PC-9 (cell line): ENCODE results near the gene PDLIM5. TPM values are rescaled to one million over a fixed set of nuclear protein-coding genes. Genes with fewer than 3 reads are reported as not detected.

Experiments
- BruUV-seq: library from RNA; stranded (reverse); fragments of 400-500 nt; replicated peaks from 2 replicates; lab custom pipeline; 2021; lab: Mats Ljungman, UMichigan
- CTCF ChIA-PET: fragments of 300-600 bp; sonication (Branson Sonifier 250); formaldehyde crosslinking; loops from one replicate; lab custom pipeline; 2022; ENCODE audit warnings: antibody characterized with exemption; lab: Charles Lee
- POLR2A ChIA-PET: fragments of 300-600 bp; sonication (Branson Sonifier 250); formaldehyde crosslinking; loops from one replicate; lab custom pipeline; 2022; ENCODE audit warnings: antibody characterized with exemption; ENCODE audit not compliant: unreplicated experiment; lab: Charles Lee
- DNase-seq, 2 experiments: peaks; one replicate each; pipeline versions ENCODE4 v3.0.0 to v3.0.0-alpha.2; 2015 to 2022; ENCODE audit warnings: mixed read lengths in 1 of 2
- H2AFZ ChIP-seq: fragments of 200-600 bp; sonication (generic); 2 replicates; pipeline ENCODE4 v1.8.1; 2017; ENCODE audit warnings: antibody characterized with exemption
- H3F3A ChIP-seq: fragments of 200-600 bp; sonication (generic); 2 replicates; pipeline ENCODE4 v1.8.1; 2017; ENCODE audit warnings: antibody characterized with exemption, mild to moderate bottlenecking, low read depth; ENCODE audit not compliant: insufficient read depth
- H3K27ac ChIP-seq: fragments of 200-600 bp; sonication (generic); 2 replicates; pipeline ENCODE4 v1.6.1; 2016; ENCODE audit warnings: mixed run types
- H3K27me3 ChIP-seq: fragments of 200-600 bp; sonication (generic); 2 replicates; pipeline ENCODE4 v1.6.1; 2016; ENCODE audit warnings: low read depth, mixed run types; ENCODE audit not compliant: insufficient read depth
- H3K36me3 ChIP-seq: fragments of 200-600 bp; sonication (generic); 2 replicates; pipeline ENCODE4 v1.6.1; 2016; ENCODE audit warnings: low read depth, mixed run types
- H3K4me1 ChIP-seq: fragments of 200-600 bp; sonication (generic); replicated peaks from 2 replicates; pipeline ENCODE4 v1.6.1; 2016; ENCODE audit warnings: mixed run types; ENCODE audit not compliant: insufficient read depth
- H3K4me2 ChIP-seq: fragments of 200-600 bp; sonication (generic); 2 replicates; pipeline ENCODE4 v1.6.1; 2017; ENCODE audit warnings: mixed run types
- H3K4me3 ChIP-seq: fragments of 200-600 bp; sonication (generic); 2 replicates; pipeline ENCODE4 v1.6.1; 2016; ENCODE audit warnings: mixed run types
- H3K79me2 ChIP-seq: fragments of 200-600 bp; sonication (generic); 2 replicates; pipeline ENCODE4 v1.6.1; 2017; ENCODE audit warnings: low read depth, mixed run types
- H3K9me2 ChIP-seq: fragments of 200-600 bp; sonication (generic); 2 replicates; pipeline ENCODE4 v1.8.1; 2017; ENCODE audit warnings: mild to moderate bottlenecking; ENCODE audit not compliant: insufficient read depth
- H3K9me3 ChIP-seq: fragments of 200-600 bp; sonication (generic); 2 replicates; pipeline ENCODE4 v1.8.1; 2016; ENCODE audit warnings: low read depth; ENCODE audit not compliant: insufficient read depth
- H4K20me1 ChIP-seq: fragments of 200-600 bp; sonication (generic); 2 replicates; pipeline ENCODE4 v1.8.1; 2017; ENCODE audit not compliant: insufficient read depth
- EZH2 ChIP-seq: fragments of 200-600 bp; sonication (generic); IDR thresholded peaks from 2 replicates; pipeline ENCODE4 v1.8.0; 2017; ENCODE audit warnings: antibody characterized with exemption, low read depth
- intact Hi-C: fragments of 100-400 bp; cut with micrococcal nuclease; formaldehyde crosslinking; loops from one replicate; pipeline ENCODE4 v1.10.0; 2022; ENCODE audit not compliant: unreplicated experiment
- total RNA-seq: library from RNA; stranded (reverse); gene quantifications from 2 replicates; pipeline ENCODE4 v1.2.3, GENCODE V29; 2021
- TF ChIP-seq, protein P1 (sequence below): fragments of 200-600 bp; sonication (generic); conservative IDR thresholded peaks from 2 replicates; pipeline ENCODE4 v1.6.1; 2017; ENCODE audit warnings: mixed run types, antibody characterized with exemption, mild to moderate bottlenecking, moderate library complexity

The PDLIM5 gene
- total RNA-seq, 1 experiment from 2014 or later, result 130 TPM

GRCh38 chr4:94409375-94409679 is 42.4 kb upstream of the PDLIM5 start:
- TF ChIP-seq, protein P1, sequence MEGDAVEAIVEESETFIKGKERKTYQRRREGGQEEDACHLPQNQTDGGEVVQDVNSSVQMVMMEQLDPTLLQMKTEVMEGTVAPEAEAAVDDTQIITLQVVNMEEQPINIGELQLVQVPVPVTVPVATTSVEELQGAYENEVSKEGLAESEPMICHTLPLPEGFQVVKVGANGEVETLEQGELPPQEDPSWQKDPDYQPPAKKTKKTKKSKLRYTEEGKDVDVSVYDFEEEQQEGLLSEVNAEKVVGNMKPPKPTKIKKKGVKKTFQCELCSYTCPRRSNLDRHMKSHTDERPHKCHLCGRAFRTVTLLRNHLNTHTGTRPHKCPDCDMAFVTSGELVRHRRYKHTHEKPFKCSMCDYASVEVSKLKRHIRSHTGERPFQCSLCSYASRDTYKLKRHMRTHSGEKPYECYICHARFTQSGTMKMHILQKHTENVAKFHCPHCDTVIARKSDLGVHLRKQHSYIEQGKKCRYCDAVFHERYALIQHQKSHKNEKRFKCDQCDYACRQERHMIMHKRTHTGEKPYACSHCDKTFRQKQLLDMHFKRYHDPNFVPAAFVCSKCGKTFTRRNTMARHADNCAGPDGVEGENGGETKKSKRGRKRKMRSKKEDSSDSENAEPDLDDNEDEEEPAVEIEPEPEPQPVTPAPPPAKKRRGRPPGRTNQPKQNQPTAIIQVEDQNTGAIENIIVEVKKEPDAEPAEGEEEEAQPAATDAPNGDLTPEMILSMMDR, result no peak
- no peak for TF ChIP-seq EZH2
- Histone ChIP-seq H3K36me3 (no peaks in the 10 kb centered on the region), H3K4me1 (peaks cover 22% of the 10 kb centered on the region), H3K4me3 (no peak overlapping the region), H3K79me2 (no peaks in the 10 kb centered on the region), H3F3A (peaks cover 12% of the 10 kb centered on the region), H4K20me1 (no peaks in the 10 kb centered on the region), H3K27me3 (no peaks in the 10 kb centered on the region), H2AFZ (no peak overlapping the region), H3K9me3 (0 out of 2 replicates have a peak, but pooled peaks cover 2% of the 10 kb centered on the region), H3K9me2 (no peaks in the 10 kb centered on the region), H3K27ac (no peak overlapping the region), H3K4me2 (no peak overlapping the region)
- intact Hi-C loops, result no loop called here
- ChIA-PET CTCF (no interaction called here), POLR2A (no interaction called here)
- BruUV-seq, result no TSS peak
- no peak for DNase-seq

DNA sequence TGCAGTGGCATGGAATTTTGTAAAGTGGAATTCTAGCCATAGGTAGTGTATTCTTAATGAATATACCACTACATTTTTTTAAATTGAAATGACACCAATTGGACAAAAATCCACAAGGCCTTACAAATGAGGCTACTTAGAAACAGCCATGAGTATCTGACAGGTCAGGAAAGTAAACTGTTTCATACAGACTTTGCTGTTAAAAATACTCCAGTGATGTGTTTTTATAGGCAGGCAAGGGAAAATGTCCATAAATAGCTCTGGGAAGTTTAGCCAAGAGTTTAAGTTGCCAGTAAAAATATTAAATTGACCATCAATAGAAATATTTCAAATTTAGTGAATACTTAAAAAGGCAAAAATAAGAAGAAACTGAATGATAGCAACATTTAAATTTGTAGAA is 41.8 kb upstream of the PDLIM5 start:
- DNase-seq, result no peak
- no peak overlapping the region for H3K4me3 ChIP-seq
- H3K4me2 ChIP-seq, result no peak overlapping the region
- ChIA-PET POLR2A (no interaction called here), CTCF (no interaction called here)
- H3F3A ChIP-seq, result peaks cover 12% of the 10 kb centered on the region
- H3K27ac ChIP-seq, result no peak overlapping the region
- no peaks in the 10 kb centered on the region for H3K36me3 ChIP-seq
- no peaks in the 10 kb centered on the region for H4K20me1 ChIP-seq
- BruUV-seq, result no TSS peak
- H2AFZ ChIP-seq, result no peak overlapping the region
- H3K4me1 ChIP-seq, result peaks cover 22% of the 10 kb centered on the region
- no peaks in the 10 kb centered on the region for H3K79me2 ChIP-seq
- H3K9me3 ChIP-seq, result 0 out of 2 replicates have a peak, but pooled peaks cover 2% of the 10 kb centered on the region
- intact Hi-C loops, result no loop called here
- H3K27me3 ChIP-seq, result no peaks in the 10 kb centered on the region
- no peaks in the 10 kb centered on the region for H3K9me2 ChIP-seq
- TF ChIP-seq, protein P1, result no peak
- TF ChIP-seq EZH2, result no peak

DNA sequence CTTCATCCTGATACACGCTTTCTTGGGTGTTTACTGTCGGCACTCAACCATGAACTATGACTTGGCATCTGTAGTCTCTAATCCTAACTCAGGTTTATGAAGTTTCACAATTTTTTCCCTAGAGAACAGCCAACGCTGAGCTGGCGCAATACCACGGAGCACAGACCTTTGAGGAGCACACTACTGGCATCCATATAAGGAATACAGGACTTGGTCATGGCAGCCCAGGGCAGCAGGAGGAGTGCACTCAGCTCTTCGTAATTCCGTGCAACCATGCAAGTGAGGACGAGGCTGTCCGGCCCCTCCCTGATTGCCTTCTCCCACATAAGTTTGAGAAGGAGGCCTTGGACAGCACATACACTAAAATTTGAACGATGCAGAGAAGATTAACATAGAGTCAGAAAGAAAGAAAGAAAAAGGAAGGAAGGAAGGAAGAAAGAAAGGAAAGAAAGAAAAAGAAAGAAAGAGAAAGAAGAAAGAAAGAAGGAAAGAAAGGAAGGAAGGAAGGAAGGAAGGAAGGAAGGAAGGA is 41.0 kb upstream of the PDLIM5 start:
- H3K27me3 ChIP-seq, result no peaks in the 10 kb centered on the region
- intact Hi-C loops, result no loop called here
- H3F3A ChIP-seq, result peaks cover 12% of the 10 kb centered on the region
- H3K4me2 ChIP-seq, result no peak overlapping the region
- peak in 1 of 2 experiments; percentile 33 for DNase-seq
- H3K79me2 ChIP-seq, result no peaks in the 10 kb centered on the region
- H3K4me3 ChIP-seq, result no peak overlapping the region
- H2AFZ ChIP-seq, result no peak overlapping the region
- no TSS peak for BruUV-seq
- ChIA-PET CTCF (no interaction called here), POLR2A (interaction anchor here (0.6 to 0.9 kb wide), 4 partner anchors 44 to 148 kb away, joined by 3 to 9 read pairs (median 6); no protein-coding TSS in a partner anchor)
- peaks cover 22% of the 10 kb centered on the region for H3K4me1 ChIP-seq
- TF ChIP-seq EZH2, result no peak
- TF ChIP-seq, protein P1, result no peak
- H4K20me1 ChIP-seq, result no peaks in the 10 kb centered on the region
- H3K27ac ChIP-seq, result no peak overlapping the region
- H3K36me3 ChIP-seq, result no peaks in the 10 kb centered on the region
- H3K9me3 ChIP-seq, result 0 out of 2 replicates have a peak, but pooled peaks cover 2% of the 10 kb centered on the region
- no peaks in the 10 kb centered on the region for H3K9me2 ChIP-seq
